NCI-H510A treated with DMSO at 0.1 percent for 48 hours (cell line): ENCODE data around the gene RAB27A.
A peak's percentile ranks its signal among the peaks of the same experiment; 100 is the strongest.
"Not testable (repeated sequence)": the region's sequence is repeated elsewhere in the genome, so short reads cannot be mapped to it uniquely, and the experiment has no call there.

Source experiments
- DNase-seq: peaks from one replicate; lab custom pipeline; 2025; lab: John Stamatoyannopoulos, UW

The RAB27A gene

DNA sequence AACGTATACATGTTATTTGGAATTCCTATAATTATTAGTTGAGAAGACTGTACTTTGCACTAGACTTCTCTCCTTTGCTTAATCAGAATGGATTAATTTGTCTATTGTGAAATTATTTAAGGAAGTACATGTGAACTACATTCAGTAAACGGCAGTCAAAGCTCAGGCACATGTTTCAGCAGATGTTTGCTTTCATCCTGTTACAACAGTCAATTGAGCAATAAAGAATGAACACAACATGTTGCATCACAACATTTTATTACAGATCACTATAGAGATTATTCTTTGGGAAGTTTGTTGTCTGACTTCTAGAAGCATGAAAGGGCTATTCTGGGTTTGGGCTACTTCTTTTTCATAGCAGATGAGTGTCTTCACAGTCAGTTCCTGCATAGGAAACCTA, 39.2 kb downstream of the RAB27A start:
- no peak for DNase-seq

DNA sequence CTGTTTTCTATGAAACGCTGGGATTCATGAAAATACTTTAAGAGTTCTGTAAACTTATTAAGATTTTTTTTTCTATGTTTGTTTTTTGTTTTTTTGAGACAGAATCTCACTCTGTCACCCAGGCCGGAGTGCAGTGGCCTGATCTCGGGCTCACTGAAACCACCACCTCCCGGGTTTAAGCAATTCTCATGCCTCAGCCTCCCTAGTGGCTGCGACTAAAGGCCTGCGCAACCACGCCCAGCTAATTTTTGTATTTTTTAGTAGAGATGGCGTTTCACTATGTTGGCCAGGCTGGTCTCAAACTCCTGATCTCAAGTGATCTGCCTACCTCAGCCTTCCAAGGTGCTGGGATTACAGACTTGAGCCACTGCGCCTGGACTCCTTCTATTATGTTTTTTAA, 39.7 kb downstream of the RAB27A start:
- not testable (repeated sequence) for DNase-seq

DNA sequence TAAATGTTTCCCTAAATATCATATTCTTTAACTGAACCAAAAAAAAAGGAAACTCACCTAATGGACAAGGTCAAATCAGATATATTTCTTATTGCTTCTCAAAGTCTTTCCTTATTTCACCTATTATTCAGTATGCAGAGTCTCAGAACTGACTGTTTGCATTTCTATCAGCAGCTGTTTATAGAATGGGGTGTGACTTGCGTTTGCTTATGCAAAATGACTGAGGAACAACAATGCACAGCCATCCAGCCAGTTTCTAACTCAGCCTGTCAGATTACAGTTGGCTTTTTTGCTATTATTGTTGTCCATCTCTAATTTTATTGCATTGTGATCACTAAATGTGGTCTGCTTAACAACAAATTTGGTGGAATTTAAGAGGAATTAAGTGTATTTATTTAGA, 40.7 kb downstream of the RAB27A start:
- peak; percentile 2 for DNase-seq

DNA sequence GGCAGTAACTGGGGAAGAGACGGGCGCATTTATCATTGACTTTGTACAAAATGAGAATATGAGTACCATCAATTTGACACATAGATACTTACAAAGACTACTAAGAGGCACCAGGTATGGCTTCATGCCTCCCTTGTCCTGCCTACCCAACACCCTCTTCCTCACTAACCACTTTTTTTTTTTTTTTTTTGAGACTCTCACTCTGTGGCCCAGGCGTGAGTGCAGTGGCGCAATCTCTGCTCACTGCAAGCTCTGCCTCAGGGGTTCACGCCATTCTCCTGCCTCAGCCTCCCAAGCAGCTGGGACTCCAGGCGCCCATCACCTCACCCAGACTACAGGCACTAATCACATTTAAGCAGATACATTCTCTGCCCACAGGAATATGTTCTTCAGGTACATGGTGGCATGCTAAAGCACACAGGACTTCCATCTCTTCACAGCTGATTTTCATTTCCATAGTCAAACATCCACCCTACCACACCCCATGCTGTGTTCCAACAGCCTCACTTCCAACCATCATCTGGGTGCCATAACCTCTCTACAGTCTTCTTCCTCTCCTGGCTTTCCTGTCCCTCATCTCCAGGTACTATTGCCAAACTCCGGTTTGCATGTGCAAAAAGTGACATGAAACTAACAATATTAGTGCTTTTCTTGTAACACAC, 41.7 kb downstream of the RAB27A start:
- no peak for DNase-seq

DNA sequence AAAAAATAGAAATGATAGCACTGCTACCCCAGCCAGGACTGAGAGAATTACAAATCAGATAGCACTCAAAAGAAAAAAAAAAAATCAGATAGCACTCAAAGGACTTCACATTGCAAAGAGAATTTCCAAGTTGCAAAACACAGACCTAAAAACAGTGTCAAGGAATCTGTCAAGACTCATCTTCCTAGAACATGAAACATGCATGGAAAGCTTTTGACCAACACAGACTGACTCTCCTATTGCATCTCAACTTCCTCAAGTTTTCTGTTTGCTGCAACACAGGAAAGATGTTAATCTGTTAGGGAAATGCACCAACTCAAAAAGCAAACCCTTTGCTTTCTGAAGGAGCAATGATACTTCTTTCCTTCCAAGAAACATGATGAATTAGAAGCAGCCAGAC, 42.3 kb downstream of the RAB27A start:
- DNase-seq = no peak

DNA sequence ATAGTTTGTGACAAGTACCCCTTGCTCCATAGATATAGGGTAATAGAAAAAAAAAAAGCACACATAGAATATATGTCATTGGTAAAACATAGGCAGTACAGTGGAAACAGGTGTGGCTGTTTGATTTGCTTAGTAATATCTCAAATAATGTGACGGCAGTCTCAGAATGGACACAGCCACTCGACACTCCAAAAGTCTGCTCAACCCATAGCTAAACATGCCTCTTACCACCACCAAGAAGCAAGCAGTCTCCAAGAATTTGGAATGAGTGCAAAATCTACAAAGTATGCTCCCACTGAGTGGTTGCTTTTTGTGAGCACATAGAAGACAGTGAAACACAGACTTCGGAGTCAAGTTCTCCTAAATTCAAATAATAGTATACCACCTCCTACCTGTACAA, 43.0 kb downstream of the RAB27A start:
- no peak for DNase-seq

DNA sequence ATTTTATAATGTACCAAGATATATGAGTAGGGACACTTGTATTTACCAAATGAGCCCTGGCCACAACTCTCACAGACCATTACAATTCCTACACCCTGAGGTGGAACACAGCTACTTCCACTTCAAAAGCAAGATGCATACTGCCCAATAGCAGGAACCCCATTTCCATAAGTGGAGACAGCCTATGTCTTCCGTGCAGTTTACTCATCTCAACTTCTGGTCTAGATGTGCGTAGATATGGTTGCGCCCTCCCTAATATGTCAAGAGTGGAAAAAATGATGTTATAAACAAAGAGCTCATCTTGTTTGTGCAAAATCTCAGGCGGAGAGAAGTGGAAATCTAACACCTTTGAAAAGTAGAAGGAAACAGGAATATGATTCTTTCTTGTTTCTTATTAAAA, 44.6 kb downstream of the RAB27A start:
- DNase-seq = no peak

DNA sequence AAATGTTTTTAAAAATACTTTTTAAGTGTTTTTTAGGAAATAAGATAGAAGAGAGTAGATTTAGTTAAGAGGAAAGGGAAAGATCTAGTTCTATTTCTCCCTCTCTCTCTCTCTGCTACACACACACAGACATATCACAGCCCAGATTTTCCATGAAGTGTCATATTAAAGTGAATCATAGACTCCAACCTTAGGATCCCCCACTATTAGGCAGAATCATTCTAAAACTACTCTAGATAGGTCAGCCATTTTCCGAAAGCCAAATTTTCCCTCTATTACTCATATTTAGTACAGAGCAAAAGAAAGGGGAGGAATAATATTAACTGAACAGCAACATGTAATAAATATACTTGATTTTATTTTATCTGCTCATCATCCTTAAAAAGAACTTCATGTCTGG, 47.7 kb downstream of the RAB27A start:
- DNase-seq = no peak

DNA sequence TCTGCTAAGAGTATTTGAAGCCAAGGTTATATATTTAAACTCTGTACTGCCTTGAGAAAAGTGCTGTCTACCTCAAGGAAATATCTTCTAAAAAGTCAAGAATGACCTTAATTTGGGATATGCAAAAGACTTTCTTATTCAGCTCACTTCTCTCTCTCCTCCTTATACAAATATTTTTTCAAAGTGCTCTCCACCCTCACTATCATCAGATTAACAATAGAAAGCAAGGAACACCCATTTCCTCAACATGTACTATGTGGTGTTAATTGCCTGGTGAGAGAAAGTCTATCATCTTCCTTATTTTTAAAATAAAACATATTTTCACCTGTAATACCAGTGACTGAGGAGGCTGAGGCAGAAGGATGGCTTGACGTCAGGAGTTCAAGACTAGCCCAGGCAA, 48.4 kb downstream of the RAB27A start:
- no peak for DNase-seq

DNA sequence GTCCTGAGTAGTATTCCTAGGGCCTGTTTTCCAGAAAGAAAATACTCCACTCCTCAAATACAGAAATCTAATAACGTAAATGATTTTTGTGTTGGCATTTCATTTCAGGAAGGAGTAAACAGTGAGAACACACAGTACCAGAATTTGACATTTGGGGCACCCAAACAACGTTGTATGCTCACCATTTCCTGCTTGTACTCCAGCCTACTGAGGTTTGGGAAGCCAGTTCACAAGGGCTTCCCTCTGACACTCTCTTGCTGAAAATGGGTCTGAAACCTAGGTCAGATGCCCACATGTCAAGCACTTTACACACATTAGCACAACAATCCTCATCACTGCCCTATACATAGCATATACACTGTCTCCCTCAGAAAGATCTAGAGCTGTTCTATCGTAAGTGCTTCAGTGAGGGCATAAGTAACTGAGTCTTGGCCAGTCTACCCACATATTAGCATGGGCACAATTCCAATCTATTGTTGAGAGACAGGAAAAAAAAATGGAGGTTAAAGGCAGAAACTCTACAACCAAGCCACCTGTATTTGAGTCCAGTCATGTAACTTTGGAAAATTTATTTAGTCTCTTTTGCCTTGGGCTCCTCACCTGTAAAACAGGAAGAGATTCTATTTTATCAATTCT, 49.4 kb downstream of the RAB27A start:
- no peak for DNase-seq

DNA sequence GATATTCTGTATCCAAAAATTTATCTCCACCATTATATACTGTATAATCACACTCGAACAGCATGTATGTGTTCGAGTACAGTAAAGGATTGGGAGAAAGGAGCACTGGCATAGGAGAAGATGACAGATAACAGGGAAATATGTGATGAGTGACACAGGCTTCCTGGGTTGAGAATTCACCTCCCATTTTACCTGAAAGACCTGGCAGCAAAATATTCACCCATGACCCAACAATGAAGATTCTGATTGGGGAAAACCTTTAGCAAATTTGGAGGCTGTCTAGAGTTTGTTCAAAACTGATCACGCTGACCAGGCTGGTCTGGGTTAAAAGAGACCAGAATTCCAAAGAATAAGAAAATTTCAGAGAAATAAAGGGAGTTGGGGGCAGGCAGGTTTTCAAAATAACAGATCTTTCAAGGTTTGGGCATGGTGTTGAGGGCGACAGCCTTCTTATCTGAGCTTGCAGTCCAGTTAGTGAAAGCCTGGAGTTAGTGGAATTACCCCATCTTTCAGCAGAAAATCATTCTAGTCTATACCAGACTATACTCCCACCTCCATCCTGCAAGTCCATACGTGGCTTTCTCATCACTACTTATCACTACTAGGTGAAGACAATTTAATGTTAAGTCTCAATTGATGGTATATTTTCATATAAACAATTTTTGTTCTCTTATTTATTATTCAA, 50.0 kb downstream of the RAB27A start:
- no peak for DNase-seq

DNA sequence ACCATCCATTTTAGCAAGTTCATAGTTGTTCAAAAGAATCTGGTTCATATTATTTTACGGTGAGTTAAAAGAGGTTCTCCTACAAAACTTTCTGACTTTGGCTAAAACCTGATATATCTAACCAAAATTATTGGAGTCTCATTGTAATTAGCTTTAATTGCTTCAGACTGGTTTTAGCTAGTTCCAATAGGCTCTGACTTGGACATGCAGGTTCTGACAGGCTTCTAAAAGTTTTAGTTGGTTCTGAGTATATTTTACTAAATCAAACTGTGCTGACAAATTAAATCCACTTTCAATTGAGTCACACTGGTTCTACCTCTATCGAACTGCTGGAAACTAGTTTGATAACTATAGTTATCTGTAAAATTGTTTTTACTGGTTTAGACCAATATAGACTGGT, 50.7 kb downstream of the RAB27A start:
- no peak for DNase-seq

DNA sequence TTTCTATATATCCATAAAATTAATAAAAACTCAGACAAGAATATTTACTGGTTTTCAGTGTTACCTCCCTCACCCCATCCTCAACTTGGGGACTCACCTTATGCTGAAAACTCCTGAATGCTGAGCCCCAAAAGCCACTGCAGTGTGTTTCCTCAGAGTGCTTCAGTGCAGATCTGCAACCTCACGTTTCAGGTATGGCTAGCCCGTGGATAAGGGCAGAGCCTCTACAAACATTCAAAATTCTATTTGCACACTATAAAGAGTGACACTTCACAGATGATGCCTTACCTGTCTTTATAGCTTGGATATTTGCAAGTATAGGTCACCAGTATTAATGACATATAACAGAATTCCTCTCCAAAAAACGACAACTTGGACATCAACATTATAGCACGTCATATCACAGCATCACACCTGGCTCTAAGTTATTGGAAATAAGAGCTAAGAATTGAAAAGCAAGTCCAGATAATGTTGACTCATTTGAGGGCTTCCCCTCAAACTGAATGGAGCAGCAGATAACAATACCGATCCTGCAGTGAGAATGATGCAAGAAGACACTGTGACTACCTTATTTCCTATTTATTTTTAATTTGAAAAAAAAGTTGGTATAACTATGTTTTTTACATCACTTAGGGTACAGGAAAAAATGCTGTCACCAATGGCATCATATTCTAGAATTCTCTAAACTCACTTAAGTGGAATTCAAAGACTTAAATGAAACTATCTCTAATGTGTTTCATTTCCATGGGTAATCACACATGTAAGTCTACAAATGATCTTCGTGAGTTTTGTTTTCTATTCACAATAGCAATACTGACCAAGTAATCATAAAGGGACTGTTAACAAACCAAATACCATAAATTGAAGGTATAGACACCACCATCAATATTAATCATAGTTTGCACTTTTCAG, 52.1 kb downstream of the RAB27A start:
- no peak for DNase-seq

DNA sequence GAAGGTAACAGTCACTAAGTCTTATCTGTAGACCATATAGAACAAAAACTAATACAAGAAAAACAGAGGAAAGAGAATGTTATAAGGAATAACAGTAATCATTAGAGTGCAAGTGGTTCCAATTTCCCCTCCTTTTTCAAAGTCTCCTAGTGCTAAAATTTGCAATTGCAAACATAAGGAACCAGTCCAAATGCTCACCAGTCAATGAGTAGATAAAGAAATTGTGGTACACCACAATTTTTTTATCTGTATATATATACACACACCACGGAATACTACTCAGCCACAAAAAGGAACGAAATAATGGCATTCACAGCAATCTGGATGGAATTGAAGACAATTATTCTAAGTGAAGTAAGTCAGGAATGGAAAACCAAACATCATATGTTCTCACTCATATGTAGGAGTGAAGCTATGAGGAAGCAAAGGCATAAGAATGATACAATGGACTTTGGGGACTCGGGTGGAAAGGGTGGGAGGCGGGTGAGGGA, 54.0 kb downstream of the RAB27A start:
- DNase-seq = no peak

DNA sequence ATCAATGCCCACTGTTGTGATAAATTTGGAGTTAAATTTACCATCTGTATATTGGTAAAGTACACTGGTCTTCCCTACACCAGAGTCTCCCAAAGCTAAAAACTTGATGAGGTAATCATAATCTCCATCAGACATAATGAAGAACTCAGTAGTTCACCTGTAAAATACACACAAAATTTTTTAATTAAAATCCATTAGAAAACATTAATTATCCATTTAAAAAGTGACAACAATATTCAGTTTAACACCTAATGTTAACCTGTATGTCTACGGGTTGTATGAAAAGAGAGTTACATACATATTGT, 54.9 kb downstream of the RAB27A start:
- DNase-seq = no peak

DNA sequence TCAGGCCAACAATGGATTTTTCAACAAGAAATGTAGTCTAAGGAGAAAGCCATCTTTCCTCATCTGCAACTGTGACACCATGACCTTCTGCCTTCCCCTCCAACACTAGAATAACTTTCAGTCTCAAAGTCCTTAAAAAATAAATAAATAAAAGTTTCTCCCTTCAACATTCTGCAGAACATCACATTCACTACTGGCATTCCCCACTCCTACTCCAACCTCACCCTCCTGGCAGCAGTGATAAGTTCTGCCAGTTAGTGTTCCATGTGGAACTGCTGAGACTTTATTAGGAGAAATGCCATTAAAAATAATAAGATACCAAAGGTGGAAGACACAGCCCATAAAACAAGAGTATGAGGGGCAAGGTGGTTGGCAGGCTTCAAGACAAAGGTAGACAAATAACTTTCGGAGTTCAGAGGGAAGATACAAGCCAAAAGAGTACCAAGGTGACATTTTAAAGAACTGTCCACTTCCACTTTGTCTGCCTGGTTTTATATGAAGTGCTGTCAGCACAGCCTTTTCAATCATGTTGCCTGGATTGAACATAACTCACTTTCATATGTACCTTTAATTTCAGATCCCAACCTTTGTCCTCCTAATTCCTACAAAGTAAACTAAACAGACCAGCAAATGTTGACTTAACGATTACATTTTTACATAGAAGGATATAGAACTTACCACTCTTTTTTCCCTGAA, 55.4 kb downstream of the RAB27A start:
- no peak for DNase-seq

DNA sequence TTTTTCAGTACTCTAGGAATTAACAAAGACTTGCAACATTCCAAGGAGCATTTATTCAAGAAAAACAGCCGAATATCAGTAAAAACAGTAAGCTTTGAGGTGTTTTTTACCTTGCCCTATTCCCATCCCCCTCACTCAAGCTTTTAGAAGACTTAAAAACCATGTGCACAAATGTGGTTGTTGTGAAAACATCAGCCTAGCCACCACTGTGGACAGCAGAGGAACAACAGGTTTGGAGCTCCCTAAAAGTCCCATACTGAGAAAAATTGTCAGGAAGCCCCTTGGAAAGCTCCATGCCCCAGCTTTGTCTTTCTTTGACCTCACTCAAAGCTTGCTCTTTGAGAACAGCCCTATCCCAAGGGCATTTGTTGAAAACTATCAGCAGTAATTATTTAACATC, 58.2 kb downstream of the RAB27A start:
- DNase-seq = no peak

DNA sequence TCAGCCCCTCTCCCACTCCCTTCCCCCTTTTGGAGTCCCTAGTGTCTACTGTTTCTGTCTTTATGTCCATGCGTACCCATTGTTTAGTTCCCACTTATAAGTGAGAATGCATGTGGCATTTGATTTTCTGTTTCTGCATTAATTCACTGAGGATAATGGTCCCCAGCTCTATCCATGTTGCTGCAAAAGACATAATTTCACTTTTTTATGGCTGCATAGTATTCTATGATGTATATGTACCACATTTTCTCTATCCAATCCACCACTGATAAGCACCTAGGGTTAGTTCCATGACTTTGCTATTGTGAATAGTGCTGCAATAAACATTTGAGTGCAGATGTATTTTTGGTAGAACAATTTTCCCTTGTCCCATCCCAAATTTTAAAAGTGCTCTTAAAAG, 58.7 kb downstream of the RAB27A start:
- DNase-seq = no peak

DNA sequence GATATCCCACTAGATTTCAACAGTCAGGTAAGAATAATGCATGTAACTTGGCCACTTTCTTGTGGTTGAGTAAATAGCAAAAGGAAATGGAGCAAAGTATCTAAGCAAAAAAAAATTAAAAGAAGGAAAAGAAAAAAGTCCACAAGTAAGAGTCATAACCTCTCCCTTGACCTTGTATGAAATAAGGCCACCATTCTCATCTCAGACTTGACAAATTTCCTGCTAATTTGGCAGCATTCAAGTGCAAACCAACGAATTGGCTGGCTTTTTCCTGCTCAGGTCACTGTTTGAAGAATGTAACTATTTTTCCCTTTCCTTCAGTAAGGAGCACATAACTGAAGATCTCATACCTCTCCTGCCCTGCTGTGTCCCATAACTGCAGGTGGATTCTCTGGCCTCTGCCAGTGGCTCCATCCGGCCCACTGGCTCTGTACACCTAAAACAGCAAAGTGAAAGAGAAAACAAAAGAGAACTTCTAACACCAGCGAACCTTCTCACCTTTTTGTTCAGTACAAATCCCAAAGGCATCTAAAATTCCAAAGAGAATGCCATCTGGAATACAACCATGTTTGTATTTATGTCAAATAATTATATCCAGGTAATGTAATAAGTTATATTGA, 59.5 kb downstream of the RAB27A start:
- no peak for DNase-seq

DNA sequence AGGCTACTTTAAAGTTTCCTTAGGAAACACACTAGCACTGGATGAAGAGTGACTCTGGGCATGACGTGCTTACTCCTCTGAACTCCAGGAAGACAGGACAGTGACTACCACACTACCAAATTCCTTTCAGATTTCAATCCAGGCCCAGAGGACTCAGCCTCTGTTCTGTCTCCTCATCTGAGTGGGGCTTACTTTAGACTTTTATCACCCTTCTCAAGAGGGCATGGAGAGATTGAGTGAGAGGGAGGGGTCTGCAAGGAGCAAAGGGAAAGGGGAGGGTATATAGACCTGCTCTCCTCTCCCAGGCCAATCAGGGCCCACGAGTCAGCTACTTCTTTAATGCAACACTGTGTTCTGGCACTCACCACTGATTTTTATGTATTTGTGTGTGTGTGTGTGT, 63.5 kb downstream of the RAB27A start:
- DNase-seq = no peak

DNA sequence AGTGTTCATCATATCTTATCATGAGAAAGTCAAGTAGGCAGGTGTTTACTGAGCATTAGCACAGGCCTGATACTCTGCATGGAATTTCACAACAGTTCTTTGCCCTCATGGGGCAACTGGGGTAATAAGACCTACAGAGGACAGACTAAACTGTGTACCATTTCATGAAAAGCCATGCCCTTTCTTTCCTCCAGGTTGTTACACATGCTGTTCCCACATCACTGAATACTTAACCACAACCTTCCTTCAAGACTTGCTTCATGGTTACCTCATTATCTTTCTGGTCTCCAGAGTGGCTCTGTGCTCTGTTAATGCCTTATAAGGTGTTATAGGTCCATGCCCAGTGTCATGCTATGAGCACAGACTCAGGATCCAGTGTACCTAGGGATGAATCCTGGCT, 64.7 kb downstream of the RAB27A start:
- DNase-seq = no peak

DNA sequence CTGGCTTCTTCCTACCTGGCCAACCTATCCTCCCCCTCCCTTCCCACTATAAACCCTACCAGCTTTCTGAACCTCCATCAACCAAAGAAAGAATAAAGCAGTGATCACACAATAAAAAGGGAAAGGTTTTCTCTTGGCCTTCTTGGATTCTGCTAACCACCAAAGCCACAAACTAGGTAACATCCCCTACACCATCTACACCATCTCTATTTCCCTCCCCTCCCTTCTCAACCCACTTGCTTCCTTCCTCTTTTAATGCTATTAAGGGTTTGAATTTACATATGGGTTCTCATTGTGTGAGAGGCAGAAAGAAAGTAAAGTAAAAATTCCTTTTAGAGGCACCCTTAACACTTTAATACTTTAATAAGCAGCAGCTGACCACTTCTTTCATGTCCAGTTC, 67.0 kb downstream of the RAB27A start:
- no peak for DNase-seq
